ENCODE results near the gene SGTB.
A peak's percentile ranks its signal among the peaks of the same experiment; 100 is the strongest.
"Not testable (repeated sequence)": the region's sequence is repeated elsewhere in the genome, so short reads cannot be mapped to it uniquely, and the experiment has no call there.

The SGTB gene

DNA sequence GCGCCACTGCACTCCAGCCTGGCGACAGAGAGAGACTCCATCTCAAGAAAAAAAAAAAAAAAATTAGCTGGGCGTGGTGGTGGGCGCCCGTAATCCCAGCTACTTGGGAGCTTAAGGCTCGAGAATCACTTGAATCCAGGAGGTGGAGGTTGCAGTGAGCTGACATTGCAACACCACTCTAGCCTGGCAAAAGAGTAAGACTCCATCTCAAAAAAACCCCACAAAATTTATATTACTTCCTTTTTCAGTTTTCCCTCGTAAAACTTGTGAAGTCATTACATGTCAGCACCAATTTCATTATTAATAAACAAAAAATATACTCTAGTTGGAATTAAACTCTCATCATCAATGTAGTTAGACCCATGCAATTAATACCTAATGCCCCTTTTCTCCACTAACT lies 53.2 kb downstream of the SGTB start:
- no peak for DNase-seq (ENCODE audit: low spot score)

DNA sequence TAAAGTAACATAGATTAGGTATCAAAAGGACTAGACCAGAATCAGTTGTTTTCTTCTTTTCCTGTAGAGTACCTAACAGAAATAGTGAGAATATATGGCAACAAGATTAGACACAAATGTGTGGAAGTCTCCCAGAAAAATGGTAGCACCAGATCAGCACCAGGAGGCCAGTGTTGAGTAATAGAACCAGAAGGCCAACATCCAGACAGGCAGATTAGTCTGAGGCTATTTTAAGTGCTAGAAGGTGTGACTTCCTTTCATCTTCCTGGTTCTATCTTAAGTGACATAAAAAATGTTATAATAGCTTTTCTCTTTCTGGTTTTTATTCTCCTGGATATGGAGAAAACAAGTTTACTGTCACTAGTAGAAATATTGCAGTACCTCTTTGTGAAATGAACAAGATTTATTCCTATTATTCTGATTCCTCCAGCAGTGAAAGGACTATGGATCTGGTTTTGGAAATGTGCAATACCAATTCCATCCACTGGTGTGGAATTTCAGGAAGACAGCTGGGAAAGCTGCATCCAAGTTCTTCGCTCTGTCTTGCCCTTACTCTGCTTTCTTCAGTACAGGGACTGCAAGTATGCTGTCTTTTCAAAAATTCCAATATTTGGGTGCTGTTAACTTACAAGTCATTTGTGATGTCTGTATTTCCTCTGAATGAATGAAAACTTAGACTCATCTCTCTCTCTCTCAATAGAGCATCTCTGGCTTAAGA lies 57.9 kb downstream of the SGTB start:
- DNase-seq (ENCODE audit: low spot score) = peak; percentile 6

DNA sequence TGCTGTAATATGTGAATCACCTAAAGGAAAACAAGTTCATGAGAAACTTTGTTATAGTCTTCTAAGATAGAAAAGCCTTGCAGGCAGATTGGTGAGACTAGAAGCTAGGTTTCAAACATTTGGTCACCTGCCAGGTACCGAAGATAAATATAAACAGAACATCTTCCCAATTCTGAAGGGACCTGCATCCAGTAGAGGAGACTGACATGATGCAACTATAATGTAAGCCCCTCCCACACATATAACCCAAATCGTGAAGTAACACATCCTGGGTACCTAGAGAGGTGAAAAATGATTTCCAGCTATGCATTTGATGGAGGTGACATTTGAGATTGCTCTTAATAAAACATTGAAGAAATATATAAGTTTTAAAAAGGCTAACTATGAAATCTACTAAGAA lies 67.2 kb downstream of the SGTB start:
- no peak for DNase-seq (ENCODE audit: low spot score)

DNA sequence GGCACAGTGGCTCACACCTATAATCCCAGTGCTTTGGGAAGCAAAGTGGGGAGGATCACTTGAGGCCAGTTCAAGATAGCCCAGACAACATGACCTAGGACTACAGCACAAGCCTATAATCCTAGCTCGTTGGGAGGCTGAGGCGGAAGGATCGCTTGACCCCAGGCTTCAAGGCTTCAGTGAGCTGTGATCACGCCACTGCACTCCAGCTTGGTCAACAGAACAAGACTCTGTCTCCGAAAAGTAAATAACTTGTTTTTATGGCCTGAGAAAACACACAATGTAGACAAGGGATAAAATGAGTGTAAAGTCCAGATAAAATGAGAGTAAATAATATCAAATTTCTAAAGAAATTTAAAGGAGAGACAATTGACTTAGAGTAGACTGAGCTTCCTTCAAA lies 70.8 kb downstream of the SGTB start:
- peak; percentile 11 for DNase-seq (ENCODE audit: low spot score)

DNA sequence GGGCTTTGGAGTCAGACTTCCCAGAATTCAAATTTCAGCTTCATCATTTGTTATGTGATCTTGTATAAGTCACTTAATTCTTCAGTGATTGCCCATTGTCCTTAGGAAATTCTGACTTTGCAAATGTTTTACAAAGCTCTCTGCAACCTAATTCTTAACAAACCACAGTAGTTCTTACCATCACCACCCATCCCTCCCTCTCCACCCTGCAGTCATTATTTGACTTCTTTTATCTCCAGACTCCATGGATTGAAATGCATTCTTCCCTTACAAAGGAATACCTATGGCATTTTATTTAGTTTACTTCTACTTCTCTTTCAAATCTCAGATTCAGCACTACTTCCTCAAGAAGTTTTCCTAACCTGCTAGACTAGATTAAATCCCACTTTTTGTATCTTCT lies 74.0 kb downstream of the SGTB start:
- no peak for DNase-seq (ENCODE audit: low spot score)

DNA sequence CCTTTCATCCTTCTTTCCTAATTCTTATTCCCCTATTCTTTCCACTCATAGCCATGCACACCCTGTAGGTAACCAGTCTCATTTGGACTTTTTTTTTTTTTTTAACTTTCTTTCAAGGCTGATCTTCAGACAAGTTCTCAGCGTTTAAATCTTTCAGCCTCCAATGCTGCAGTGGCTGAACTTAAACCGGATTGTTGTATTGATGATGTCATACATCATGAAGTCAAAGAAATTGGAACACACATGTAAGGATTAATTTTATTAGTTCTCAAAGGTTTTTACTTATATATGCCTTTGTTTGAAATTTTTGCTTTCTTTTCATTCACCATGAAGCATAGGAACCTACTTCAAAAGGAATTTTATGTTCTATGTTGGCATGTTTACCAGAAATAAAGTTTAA lies 75.0 kb downstream of the SGTB start:
- DNase-seq (ENCODE audit: low spot score) = no peak

DNA sequence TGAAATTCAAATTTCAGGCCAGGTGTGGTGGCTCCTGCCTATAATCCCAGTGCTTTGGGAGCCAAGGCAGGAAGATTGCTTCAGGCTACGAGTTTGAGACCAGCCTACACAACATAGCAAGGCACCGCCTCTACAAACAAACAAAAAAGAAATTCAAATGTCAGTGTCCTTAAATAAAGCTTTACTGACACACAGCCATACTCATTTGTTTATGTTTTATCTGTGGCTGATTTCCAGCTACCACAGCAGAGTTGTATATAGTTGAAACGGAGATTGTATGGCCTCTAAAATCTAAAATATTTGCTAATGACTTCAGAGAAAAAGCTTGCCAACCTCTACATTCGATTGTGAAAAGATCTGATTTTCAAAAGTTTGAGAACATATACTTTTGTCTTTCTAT lies 81.7 kb downstream of the SGTB start:
- DNase-seq (ENCODE audit: low spot score) = no peak

DNA sequence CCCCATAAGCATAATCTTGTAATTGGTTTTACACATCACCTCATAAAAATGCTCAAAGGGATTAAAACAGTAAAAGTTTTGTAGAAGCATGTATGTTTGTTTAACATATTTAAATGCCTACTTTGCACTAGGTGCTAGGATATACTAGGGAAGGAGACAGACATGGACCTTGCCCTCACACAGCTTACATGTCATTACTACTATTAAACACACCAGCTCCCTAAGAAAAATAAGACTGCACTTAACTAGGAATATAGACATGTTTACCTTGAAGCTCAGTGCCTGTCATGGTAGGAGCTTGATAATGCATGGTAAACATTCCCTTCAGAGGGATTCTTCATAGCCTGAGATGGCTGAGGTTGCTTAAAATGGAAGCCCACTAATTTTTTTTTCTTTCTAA lies 90.9 kb downstream of the SGTB start:
- DNase-seq (ENCODE audit: low spot score) = peak; percentile 6

DNA sequence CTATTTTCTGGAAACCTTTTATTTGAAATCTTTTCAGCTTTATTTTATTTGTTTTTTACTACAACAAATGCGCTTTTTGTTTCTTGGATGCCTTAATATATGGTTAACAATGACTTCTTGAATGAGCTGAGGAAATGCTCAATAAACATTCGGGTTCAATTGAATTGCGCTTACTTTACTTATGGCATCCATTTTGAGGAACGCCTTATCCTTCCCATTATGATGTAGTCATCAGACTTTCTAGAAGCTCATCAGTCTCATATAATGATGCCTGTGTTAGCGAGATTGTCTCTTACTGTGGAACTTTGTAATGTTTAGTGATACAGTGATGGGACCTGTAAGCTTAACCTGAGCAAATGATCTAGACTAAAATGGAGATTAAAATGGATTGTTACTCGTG lies 96.2 kb downstream of the SGTB start:
- no peak for DNase-seq (ENCODE audit: low spot score)

DNA sequence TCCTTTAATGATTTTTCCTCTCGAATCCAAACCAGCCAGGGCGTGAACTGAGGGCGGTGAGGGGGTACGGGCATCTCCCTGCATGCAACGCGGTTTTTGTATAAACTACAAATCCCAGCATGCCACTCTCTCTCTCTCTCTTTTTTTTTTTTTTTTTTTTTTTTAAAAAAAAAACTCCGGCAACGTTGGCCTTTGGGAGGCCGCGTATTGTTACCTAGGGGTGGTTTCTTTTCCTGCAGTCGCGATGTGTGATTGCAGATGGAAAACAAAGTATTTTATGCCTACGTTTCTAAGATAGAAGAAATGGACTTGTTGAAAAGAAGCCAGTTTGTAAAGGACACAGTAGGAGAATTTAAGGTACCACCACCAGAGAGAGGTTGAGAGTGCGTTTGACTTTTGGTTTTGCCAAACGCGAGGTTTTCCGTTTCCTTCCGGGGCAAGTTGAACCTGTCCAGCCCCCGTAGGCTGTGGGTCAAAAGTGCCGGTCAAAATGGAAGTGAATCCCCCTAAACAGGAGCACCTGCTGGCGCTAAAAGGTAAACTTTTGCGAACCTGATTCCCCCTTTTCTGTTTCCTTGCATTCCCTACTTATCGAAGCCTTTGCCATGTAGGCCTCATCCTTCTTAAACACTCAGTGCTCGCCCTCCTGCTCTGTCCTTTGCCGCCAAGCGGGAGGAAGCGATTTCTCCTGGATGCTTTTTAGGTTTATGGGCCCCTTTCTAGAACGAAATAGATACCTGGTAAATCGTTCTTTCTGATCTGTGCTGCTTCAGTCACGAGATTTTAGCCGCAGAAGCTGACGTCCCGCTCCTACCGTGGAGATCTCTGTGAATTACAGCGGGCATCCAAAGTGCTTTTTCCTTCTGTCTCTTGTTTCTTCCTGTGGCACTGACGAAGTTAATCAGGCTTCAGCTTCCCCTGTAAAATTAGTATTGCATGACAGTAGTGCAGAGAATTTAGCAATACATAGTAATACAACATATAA lies 97.0 kb downstream of the SGTB start, which contains the start of the genes SHLD3 and TRAPPC13:
Gene SHLD3, plus strand, starts transcription at position 457 of the 985 bp plus-strand sequence. CDS start 4,561 bp downstream, outside the sequence.
Gene TRAPPC13, plus strand, starts transcription at position 457 of the 985 bp plus-strand sequence. Its CDS starts 34 bp downstream, at position 491.
- peak; percentile 32 for DNase-seq (ENCODE audit: low spot score)

DNA sequence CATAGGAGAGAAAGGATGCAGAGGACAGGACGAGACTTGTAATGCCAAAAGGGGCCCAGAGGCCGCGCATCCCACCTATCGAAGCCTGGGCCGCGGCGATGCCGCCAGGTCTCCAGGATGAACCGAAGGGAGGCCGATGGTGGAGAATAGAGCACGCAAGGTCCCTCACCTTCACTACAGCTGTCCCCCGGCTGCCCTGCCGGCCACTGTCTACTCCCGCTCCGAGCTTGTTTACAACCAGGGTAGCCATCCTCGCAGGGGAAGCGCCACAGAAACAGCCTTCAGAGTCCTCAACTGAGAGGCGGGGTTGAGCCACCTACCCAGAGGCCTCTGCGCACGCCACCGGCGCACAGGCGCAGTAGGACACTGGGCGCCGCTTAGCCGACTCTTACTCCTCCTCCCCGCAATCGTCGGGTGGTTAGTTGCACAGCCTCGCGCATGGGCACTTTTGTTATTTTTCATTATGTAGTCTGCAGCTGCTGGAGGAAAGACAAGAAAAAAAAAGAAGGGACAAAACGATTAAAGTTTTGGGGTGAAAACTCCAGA lies 97.8 kb downstream of the SGTB start, which contains the start of gene TRIM23:
Gene TRIM23, minus strand, starts transcription at position 309 of the 546 bp plus-strand sequence. Its CDS starts 59 bp downstream, at position 250.
- peak; percentile 59 for DNase-seq (ENCODE audit: low spot score)

DNA sequence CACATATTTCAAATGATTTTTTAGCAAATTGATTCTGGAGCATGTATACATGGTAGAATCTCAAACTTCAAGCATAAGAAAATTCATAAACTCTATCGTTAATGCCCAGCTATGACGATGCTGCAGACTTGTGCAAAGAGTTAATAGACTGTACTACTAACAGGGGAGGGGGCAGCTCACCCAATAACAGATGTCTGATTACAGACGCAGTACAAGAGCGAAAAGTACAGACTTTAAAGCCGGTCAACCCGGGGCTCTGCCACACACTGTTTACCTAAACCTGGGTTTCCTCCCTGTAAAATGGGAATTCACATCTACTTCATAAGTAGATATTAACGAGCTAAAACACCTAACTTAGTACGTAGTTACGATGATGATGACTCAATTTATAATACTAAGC lies 98.4 kb downstream of the SGTB start:
- no peak for DNase-seq (ENCODE audit: low spot score)

DNA sequence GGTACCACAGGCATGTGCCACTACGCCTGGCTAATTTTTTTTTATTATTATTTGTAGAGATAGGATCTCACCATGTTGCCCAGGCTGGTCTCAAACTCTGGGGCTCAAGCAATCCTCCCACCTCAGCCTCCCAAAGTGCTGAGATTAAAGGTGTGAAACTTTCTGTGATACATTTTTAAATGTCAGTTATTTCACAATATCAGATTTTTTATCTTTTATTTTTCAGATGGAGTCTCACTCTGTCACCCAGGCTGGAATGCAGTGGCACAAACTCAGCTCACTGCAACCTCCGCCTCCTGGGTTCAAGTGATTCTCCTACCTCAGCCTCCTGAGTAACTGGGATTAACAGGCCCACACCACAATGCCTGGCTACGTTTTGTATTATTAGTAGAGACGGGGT lies 99.9 kb downstream of the SGTB start:
- not testable (repeated sequence) for DNase-seq (ENCODE audit: low spot score)

DNA sequence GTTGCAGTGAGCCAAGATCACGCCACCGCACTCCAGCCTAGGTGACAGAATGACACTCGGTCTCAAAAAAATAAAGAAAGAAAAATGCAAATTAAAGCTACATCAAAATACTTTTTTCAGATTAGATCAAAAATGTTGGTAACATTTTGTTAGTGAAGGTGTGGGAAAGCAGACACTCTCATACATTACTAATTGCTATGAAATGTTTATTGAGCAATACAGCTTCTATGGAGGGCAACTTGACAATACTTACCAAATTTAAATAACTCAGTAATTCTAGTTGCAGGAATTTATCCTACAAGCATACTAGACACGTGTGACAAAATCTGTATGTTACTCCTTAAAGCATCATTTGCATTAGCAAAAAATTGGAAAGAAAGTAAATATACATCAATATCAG lies 101.9 kb downstream of the SGTB start:
- DNase-seq (ENCODE audit: low spot score) = no peak

All from HuH-7 (cell line).